Retinal pigment epithelial cell (primary cell): ENCODE results near the gene DUSP22.
A peak's percentile ranks its signal among the peaks of the same experiment; 100 is the strongest.

Experiments
- DNase-seq: peaks from one replicate; pipeline ENCODE4 v3.0.0-alpha.2; 2010; ENCODE audit warnings: low read depth
- H3K4me3 ChIP-seq: 2 replicates; pipeline ENCODE4 v1.5.1; 2011; ENCODE audit warnings: mild to moderate bottlenecking, low read length, control low read depth, moderate library complexity
- CTCF ChIP-seq: conservative IDR thresholded peaks from 2 replicates; pipeline ENCODE4 v1.5.1; 2011; ENCODE audit warnings: low read depth, low read length, control low read depth, inconsistent platforms

Gene DUSP22

GRCh38 chr6:291204-291696 lies 1.0 kb upstream of the DUSP22 start:
- DNase-seq, result no peak
- peak overlapping the region; percentile 78 for H3K4me3 ChIP-seq
- TF ChIP-seq CTCF, result no peak

GRCh38 chr6:292506-293192 lies 362 bp downstream of the DUSP22 start:
- no peak for DNase-seq
- TF ChIP-seq CTCF, result no peak
- peak overlapping the region; percentile 67 for H3K4me3 ChIP-seq

- DNase-seq, result no peak
- H3K4me3 ChIP-seq, result peak overlapping the region; percentile 67
- no peak for TF ChIP-seq CTCF
Observed at GRCh38 chr6:293193-294174, 1.2 kb downstream of the DUSP22 start.

- no peak overlapping the region for H3K4me3 ChIP-seq
- DNase-seq, result no peak
- TF ChIP-seq CTCF, result no peak
Observed at GRCh38 chr6:294656-295565, 2.6 kb downstream of the DUSP22 start.

GRCh38 chr6:296151-297122 lies 4.2 kb downstream of the DUSP22 start:
- TF ChIP-seq CTCF, result no peak
- H3K4me3 ChIP-seq, result no peak overlapping the region
- no peak for DNase-seq
